ENCODE data around the gene EARS2. TPM values are rescaled to one million over a fixed set of nuclear protein-coding genes. Genes with fewer than 3 reads are reported as not detected.
"Not testable (repeated sequence)": the region's sequence is repeated elsewhere in the genome, so short reads cannot be mapped to it uniquely, and the experiment has no call there.

EARS2 gene
- polyA plus RNA-seq, 4 donors = 28.2 to 33.2 (median 30.2) TPM

GRCh38 chr16:23570992-23571632 is 14.0 kb upstream of the EARS2 start:
- DNase-seq (ENCODE audit: low read depth in 4 of 4, low spot score in 2 of 4) = no peak

- no peak for DNase-seq (ENCODE audit: low read depth in 4 of 4, low spot score in 2 of 4)
Measured at GRCh38 chr16:23567602-23568001, 10.5 kb upstream of the EARS2 start.

GRCh38 chr16:23566724-23567123 is 9.6 kb upstream of the EARS2 start:
- no peak for DNase-seq (ENCODE audit: low read depth in 4 of 4, low spot score in 2 of 4)

GRCh38 chr16:23564575-23565363 is 7.6 kb upstream of the EARS2 start:
- no peak for DNase-seq (ENCODE audit: low read depth in 4 of 4, low spot score in 2 of 4)

- DNase-seq (ENCODE audit: low read depth in 4 of 4, low spot score in 2 of 4) = no peak
Measured at GRCh38 chr16:23563186-23563585, 6.0 kb upstream of the EARS2 start.

- DNase-seq (ENCODE audit: low read depth in 4 of 4, low spot score in 2 of 4) = no peak
Measured at GRCh38 chr16:23562505-23562904, 5.4 kb upstream of the EARS2 start.

GRCh38 chr16:23561586-23561985 is 4.4 kb upstream of the EARS2 start:
- no peak for DNase-seq (ENCODE audit: low read depth in 4 of 4, low spot score in 2 of 4)

GRCh38 chr16:23557779-23558702 is 891 bp upstream of the EARS2 start:
- DNase-seq (ENCODE audit: low read depth in 4 of 4, low spot score in 2 of 4) = peak in 1 of 4 donors; percentile 0

GRCh38 chr16:23554536-23554935 is 2.6 kb downstream of the EARS2 start:
- no peak for DNase-seq (ENCODE audit: low read depth in 4 of 4, low spot score in 2 of 4)

GRCh38 chr16:23552161-23552560 is 5.0 kb downstream of the EARS2 start:
- DNase-seq (ENCODE audit: low read depth in 4 of 4, low spot score in 2 of 4) = no peak

- DNase-seq (ENCODE audit: low read depth in 4 of 4, low spot score in 2 of 4) = no peak
Measured at GRCh38 chr16:23549938-23550337, 7.2 kb downstream of the EARS2 start.

- no peak for DNase-seq (ENCODE audit: low read depth in 4 of 4, low spot score in 2 of 4)
Measured at GRCh38 chr16:23544436-23544835, 12.7 kb downstream of the EARS2 start.

GRCh38 chr16:23540817-23541178 is 16.4 kb downstream of the EARS2 start:
- not testable (repeated sequence) for DNase-seq (ENCODE audit: low read depth in 4 of 4, low spot score in 2 of 4)

GRCh38 chr16:23539984-23540816 is 16.9 kb downstream of the EARS2 start:
- no peak for DNase-seq (ENCODE audit: low read depth in 4 of 4, low spot score in 2 of 4)

- no peak for DNase-seq (ENCODE audit: low read depth in 4 of 4, low spot score in 2 of 4)
Measured at GRCh38 chr16:23538919-23539278, 18.3 kb downstream of the EARS2 start.

- DNase-seq (ENCODE audit: low read depth in 4 of 4, low spot score in 2 of 4) = no peak
Measured at GRCh38 chr16:23537390-23537789, 19.8 kb downstream of the EARS2 start.

- no peak for DNase-seq (ENCODE audit: low read depth in 4 of 4, low spot score in 2 of 4)
Measured at GRCh38 chr16:23535901-23536300, 21.2 kb downstream of the EARS2 start.

- DNase-seq (ENCODE audit: low read depth in 4 of 4, low spot score in 2 of 4) = no peak
Measured at GRCh38 chr16:23534868-23535860, 22.0 kb downstream of the EARS2 start.

- no peak for DNase-seq (ENCODE audit: low read depth in 4 of 4, low spot score in 2 of 4)
Measured at GRCh38 chr16:23532448-23532847, 24.7 kb downstream of the EARS2 start.
